ENCODE results near the gene NYNRIN.
A peak's percentile ranks its signal among the peaks of the same experiment; 100 is the strongest.

The NYNRIN gene

DNA sequence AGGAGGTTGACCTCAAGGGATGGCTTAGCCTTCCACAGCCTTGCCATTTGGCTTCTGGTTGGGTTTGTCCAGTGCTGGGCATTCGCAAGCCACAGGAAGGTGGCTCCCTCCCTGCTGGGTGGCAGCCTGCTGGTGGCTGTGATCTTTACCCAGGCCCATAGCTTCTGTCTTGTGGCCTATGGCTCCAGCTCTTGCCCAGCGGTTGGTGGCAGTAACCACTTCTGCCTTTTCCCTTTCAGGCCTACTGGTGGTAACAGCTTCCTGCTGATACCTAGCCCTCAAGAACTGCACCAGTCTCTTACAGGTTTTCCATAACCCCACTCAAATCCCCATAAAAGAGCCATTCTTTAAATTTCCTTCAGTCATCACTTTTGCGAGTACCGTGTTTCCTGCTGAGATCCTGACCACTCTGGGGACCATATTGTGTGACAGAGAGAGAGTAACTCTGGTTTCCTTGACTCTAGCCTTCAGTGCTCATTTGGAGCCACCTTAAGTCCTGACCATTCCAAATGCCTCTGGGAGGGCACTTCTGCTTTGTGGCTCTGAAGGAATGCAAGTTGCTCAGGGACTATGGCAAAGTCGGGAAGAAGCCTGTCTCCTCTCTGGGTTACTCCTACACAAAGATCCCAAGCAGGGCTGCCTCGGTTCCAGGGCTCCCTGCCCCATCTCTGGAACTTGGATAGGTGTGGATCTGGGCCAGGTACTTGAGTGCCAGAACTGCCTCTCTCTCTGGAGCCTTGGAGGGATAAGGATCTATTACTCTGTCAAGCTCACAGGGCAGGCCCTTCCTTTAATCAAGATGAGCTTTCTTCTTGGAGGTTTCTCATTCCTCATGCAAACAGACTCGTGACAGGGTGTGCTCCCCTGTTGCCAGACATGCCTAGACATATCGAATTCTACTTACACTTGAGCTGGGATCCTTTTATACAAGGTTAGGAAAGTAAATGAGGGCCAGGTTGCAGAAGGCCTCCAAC is 2.9 kb upstream of the NYNRIN start:
- DNase-seq, result peak; percentile 15

DNA sequence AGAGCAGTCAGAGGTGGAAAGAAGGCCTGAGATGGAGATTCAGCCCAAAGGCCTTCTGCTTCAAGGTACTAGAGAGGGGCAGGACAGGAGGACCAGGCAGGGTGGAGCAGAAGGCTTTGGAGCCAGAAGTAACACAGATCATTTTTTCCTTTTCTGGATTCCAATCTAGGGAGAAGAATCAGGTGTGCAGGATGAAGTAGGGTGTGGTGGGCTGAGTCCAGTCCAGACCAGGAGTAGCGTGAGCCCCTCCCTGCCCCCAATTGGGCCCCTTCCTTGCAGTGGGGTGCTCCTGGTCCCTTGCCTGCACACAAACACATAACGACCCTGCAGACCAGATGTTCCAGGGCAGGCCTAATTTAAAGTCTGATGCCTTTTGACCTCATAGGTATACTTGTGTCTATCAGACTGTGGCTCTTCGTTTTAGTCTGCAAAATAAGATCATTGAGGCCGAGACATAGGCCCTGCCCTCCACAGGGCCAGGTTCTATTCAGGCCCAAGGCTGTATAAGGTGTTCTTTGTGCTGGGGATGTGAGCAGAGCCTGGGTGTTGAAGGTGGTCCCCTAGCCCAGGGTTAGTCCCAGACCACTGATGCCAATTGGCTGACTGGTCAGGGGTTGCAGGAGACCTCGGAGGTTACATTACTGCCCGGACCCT is 1.0 kb upstream of the NYNRIN start:
- DNase-seq, result no peak

DNA sequence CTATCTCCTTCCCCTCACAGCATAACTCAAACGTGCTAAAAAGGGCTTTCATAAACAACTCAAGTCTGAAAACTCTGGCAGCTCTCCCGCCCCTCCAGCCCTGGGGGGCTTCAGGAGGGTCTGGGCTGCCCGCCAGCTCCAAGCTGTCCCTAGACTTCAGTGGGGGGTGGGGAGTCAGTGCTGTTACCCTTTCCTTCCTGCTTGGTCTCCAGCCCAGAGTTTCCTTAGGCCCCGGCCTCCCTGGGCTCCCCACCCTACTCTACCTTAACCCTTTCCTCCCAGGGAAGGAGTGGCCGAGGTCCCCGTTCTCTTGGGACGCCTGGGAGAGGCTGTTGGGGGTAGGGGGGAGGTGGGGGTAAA is 530 bp upstream of the NYNRIN start:
- DNase-seq, result no peak

DNA sequence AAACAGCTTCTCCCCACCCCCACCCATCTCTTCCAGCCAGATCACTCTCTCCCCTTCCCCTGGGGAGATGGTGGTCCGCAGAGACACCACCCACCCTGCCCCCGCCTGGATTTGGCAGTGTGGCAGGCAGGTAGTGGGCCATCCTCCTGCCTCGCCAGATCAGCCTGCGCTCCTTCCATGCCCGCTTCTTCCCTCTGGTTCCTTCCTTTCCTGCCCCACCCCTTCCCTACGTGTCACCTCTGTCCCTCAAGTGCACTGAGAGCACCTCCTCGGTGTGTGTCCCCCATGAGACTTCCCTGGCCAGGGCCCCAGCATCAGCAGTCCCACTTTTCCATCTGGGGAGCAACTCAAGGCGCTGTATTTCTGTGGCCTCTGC is 632 bp downstream of the NYNRIN start:
- DNase-seq, result peak; percentile 69

DNA sequence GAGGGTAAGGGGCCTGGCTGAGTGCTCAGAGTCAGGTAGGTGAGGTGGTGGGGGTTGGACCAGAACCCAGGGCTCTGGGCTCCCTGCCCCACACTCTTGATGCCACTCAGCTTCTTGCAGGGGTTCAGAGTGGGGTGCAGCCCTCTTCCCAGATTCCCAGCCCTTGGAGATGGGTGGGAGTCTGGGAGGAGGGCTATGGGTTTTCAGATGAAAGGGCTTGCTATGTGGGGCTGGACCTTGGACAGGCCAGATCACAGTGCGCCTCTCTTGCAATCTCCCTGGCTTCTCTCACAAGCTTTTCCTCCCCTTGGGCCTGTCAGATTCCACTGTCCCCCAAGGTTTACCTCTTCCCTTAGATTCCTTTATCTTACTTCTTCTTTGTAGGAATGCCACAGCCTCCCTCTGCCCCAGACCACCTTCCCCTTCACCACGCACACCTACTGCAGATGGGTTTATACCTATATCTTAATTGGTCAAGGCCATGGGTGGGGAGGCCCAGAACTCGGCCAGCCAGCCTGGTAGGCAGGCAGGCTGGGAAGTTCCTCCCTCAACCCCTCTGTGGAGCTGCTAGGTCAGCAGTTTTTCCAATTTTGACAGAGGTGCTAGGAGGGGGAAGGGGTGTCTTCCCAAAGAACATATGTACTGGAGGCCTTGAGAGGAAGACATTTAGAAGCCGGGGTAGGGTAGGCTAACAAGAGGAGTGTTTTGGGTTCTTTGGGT is 1.4 kb downstream of the NYNRIN start:
- peak; percentile 14 for DNase-seq

DNA sequence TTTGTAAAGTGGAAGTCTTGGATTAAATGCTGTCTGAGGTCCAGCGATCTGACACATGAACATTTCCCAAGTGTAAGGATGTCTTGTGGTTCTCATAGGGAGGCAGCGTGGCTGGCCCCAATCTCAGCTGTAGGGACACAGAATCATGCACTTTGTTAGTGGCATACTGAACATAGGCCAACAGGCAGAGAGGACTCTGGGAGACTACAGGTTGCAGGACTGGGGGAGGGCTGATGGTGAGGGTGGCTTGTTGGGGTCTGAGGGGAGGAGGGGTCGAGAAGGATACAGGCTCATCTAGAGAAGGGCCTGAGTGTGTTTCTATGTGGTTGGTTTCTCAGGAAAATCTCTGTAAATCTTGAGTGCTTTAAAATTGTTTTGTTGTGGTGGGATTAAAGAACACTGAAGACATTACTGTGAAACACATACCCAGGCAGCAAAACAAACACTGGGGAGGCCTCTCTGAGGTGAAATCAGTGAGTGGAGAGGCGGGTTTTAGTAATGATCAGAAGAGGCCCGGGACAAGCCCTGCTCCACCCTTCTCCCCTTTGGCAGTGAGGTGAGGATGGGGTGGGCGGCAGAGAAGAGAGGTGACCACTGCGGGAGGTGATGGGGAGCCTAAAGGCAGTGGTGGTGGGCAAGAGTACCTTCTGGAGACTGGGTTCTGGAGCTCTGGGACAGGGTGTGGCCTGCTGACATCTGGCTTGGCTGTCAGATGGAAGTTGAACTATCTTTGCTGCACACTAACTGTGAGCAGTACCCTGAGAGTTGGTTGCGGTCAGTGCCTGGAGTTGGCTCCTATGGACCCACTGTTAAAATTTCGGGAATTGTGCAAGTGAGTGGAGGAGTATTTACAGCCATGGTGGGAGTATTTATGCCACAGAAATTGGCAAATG is 3.3 kb downstream of the NYNRIN start:
- no peak for DNase-seq

DNA sequence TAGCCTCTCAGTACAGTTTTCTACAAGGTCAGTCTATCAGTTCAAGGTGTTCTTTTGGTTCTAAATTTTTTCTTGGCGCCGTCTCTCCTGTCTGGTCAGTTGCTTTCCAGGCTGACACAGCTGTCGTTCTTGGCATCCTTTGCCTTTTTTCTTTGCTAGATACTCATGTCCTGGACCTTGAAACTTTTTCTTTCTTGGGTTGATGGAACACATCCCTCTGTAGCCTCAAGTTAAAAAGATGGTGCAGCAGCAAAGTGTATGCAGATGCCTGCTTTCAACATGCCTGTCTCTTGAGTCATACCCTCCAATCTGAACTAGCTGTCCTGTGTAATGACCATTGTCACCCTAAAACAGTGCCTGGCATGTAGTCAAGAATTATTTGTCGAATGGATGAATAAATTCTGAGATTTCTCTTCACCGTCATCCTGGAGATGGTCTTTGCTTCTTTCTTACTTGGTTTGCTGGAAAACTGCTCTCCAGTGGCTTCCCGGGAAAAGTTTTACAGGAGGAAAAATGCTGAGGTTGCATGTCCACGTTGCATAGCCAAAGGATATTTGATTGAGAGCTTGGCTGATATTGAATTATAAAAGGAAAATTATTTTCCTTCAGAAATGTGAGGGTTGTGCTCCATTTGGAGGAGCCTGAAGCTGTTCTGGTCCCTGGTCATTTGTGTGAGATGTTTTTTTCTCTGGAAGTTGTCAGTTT is 4.6 kb downstream of the NYNRIN start:
- no peak for DNase-seq

DNA sequence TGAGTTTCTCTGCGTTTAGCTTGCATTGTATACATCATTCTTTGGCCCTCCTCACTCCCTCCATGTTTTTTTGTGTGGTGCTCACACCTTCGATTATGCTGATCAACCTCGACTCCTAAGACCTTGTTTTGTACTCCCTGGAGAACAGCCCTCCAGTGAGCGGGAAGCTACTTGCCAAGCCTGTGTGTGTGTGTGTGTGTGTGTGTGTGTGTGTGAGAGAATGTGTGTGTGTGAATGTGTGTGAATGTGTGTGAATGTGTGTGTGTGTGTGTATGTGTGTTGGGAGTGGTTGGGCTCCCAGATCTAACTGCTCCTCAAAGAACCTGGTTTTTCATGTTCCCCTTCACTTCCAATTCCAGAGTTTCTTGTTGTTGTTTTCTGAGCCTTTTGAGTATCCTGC is 6.0 kb downstream of the NYNRIN start:
- DNase-seq, result no peak

DNA sequence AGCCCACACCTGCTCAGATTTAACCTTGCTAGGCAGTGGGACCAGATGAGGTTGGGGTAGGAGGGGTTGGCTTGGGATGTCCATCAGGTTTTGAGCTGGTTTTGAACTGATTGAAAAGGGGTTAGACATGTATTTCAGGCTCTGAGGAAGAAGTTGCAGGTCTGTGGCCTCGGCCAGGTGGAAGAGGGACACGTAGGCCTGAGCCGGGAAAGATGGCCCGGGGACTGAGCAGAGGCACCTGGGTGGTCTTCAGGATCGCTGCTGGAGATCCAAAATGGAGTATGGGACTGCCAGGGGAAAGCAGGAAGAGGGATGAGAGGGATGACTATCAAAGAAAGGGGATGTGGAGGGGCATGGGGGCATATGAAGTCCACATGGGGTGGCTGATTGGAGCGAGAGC is 7.6 kb downstream of the NYNRIN start:
- no peak for DNase-seq

DNA sequence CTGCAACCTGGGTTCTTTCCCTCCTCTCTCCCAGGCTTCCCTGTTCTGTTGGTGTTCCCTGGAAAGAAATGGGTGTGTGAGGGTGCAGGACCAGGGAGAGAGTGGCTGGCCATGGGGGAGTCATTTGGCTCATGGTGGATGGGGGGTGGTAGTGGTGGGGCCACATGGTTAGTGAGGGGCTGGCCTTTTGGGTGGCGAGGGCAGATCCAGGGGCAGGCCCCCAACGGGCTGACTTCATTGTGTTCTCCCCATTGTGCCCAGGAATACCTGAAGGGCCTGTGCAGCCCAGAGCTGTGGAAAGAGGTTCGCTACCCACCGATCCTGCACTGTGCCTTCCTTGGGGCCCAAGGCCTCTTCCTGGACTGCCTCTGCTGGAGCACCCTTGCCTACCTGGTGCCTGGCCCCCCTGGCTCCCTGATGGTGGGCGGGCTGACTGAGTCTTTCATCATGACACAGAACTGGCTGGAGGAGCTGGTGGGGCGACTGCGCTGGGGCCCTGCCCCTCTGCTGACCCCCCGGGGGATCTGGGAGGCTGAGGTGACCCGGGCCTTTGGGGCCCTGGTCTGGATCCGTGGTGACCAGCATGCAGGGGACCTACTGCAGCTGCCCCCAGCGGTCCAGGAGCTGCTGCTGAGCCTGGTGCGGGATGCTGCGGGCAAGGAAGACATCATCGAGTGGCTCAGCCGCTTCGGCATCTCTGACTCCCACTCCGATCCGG is 9.0 kb downstream of the NYNRIN start:
- DNase-seq, result no peak

DNA sequence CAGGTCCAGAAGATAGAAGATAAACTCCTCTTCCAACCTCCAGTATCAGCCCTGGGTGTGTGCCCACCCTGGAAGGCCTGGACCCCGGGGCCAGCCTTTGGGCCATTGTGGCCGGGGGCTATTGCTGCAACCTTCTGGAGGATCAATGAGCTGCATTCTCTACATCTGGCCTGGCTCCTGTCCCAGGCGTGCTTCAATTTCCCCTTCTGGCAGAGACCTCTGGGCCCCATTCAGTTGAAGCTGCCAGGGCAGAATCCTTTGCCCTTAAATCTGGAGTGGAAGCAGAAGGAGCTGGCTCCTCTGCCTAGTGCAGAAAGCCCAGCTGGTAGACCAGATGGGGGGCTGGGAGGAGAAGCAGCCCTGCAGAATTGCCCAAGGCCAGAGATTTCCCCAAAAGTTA is 10.0 kb downstream of the NYNRIN start:
- DNase-seq, result no peak

DNA sequence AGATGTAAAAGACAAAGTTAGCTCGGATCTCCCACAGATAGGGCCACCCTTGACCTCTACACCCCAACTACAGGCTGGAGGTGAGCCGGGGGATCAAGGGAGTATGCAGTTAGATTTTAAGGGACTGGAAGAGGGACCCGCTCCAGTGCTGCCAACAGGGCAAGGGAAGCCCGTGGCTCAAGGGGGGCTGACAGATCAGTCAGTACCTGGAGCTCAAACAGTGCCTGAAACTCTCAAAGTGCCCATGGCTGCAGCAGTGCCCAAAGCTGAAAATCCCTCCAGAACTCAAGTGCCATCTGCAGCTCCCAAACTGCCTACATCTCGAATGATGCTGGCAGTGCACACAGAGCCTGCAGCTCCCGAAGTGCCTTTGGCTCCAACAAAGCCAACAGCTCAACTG is 10.4 kb downstream of the NYNRIN start:
- no peak for DNase-seq

DNA sequence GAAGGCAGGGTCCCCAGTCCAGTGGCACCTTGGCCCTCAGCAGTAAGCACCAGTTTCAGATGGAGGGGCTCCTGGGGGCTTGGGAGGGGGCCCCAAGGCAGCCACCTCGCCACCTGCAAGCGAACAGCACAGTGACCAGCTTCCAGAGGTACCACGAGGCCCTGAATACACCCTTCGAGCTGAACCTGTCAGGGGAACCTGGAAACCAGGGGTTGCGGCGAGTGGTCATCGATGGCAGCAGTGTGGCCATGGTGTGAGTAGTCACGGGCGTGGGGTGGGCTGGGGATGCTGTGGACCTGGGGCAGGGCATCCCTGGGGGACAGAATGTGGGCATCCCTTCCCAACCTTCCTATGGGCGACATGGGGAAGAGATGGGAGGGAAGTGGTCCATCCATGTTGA is 11.2 kb downstream of the NYNRIN start:
- DNase-seq, result no peak

DNA sequence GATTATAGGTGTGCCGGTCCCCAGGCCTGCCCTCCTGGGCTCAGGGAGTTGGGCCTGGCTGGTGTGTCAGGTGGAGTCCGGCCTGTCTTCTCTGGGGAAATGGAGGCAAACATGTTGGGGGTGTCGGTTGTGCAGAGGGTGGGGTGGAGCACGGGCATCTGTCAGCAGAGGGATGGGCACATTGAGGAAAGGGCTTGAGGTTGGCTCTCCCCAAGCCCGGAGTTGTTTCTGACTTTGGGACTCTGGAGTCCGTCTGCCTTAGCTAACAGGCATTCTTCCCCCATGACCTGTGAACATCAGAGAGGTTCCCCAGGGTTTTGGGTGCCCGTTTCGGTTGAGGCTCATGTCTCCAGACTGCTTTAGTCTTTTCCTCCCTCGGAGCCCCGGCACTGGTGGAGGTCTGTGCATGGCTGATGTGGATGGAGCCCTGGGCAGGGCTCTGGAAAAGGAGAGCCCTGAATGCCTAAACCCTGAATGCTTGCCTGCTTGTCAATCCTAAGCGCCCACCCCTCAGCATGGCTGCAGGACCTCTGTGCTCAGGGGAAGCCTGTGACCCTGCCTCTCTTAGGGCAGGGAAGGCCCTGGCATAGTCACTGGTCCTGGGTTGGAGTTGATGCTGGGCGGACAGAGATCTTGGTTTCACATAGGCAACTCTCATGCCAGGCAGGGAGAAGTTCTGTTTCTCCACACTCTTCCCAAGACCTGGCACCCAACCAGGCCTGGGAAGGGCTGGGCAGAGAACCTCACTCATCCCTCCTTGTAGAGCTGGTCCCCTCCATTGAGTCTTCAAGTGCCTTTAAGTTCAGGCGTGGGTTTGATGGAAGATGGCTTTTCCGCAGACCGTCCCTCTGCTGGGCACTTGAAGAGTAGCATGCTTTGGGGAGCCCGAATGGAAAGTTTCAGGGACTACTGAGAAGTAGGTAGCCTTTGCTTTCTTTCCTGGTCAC is 12.9 kb downstream of the NYNRIN start:
- peak; percentile 70 for DNase-seq

DNA sequence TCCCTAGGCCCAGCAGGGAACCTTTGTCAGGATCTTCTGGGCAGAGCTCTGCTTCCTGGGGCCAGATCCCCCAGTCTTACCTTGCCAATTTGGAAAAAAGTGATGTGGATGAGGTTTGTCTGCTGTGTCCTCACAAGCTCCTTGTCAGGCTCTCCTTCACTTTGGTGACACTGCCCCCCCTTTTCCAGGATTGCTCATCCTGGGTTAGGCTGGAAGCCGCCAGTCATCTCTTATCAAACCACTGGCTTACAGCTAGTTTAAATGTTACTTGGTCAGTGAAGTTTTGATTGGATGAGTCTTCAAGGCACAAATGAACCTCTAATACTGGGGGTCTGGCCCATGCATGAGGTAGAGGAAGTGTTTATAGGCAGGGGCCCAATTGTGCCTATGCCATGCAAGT is 15.3 kb downstream of the NYNRIN start:
- DNase-seq, result no peak

DNA sequence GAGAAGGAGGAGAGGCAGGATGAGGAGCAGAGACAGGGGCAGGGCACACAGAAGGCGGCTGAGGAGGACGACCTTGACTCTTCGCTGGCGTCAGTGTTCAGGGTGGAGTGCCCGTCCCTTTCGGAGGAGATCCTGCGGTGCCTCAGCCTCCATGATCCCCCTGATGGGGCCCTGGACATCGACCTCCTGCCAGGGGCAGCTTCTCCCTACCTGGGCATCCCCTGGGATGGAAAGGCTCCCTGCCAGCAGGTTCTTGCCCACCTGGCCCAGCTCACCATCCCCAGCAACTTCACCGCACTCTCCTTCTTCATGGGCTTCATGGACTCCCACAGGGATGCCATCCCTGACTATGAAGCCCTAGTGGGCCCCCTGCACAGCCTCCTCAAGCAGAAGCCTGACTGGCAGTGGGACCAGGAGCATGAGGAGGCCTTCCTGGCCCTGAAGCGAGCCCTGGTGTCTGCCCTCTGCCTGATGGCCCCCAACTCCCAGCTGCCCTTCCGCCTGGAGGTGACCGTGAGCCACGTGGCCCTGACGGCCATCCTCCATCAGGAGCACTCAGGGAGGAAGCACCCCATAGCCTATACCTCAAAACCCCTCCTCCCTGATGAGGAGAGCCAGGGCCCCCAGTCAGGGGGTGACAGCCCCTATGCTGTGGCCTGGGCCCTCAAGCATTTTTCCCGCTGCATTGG is 16.1 kb downstream of the NYNRIN start:
- DNase-seq, result no peak

DNA sequence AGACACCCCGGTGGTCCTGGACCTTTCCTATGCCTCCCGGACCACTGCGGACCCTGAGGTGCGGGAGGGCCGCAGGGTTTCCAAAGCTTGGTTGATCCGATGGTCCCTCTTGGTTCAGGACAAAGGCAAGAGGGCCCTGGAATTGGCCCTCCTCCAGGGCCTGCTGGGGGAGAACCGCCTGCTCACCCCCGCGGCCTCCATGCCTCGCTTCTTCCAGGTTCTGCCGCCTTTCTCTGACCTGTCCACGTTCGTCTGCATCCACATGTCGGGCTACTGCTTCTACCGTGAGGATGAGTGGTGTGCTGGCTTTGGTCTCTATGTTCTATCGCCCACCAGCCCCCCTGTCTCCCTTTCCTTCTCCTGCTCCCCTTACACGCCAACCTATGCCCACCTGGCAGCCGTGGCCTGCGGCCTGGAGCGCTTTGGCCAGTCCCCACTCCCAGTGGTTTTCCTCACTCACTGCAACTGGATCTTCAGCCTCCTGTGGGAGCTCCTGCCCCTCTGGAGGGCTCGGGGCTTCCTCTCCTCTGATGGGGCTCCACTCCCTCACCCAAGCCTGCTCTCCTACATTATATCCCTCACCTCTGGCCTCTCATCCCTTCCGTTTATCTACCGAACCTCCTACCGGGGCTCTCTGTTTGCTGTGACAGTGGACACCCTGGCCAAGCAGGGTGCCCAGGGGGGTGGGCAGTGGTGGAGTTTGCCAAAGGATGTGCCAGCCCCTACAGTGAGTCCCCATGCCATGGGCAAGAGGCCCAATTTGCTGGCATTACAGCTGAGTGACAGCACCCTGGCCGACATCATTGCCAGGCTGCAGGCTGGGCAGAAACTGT is 16.8 kb downstream of the NYNRIN start:
- no peak for DNase-seq

DNA sequence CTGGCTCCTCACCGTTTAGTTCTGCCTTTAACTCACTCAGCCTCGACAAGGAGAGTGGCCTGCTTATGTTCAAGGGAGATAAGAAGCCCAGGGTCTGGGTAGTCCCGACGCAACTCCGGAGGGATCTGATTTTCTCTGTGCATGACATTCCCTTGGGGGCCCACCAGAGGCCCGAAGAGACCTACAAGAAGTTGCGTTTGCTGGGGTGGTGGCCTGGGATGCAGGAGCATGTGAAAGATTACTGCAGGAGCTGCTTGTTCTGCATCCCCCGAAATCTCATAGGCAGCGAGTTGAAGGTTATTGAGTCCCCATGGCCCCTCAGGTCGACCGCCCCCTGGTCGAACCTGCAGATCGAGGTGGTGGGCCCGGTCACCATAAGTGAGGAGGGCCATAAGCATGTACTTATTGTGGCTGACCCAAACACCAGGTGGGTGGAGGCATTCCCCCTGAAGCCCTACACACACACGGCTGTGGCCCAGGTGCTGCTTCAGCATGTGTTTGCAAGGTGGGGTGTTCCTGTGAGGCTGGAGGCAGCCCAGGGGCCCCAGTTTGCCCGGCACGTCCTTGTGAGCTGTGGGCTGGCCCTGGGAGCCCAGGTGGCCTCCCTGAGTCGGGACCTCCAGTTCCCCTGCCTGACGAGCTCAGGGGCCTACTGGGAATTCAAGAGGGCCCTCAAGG is 17.6 kb downstream of the NYNRIN start:
- no peak for DNase-seq

Data from DMS79 treated with DMSO at 0.1 percent for 48 hours (cell line).